HK-2 (cell line): ENCODE measurements around the gene BTBD9.
"Not testable (repeated sequence)": the region's sequence is repeated elsewhere in the genome, so short reads cannot be mapped to it uniquely, and the experiment has no call there.

Experiments
- DNase-seq: peaks from one replicate; pipeline ENCODE4 v3.0.0-alpha.2; 2018; ENCODE audit not compliant: unreplicated experiment

Gene BTBD9

GRCh38 chr6:38432079-38432478 is 207.7 kb downstream of the BTBD9 start:
- no peak for DNase-seq

- DNase-seq: no peak
Measured at GRCh38 chr6:38429546-38429945, 210.2 kb downstream of the BTBD9 start.

- no peak for DNase-seq
Measured at GRCh38 chr6:38427492-38428210, 212.1 kb downstream of the BTBD9 start.

- DNase-seq: not testable (repeated sequence)
Measured at GRCh38 chr6:38425788-38426488, 213.8 kb downstream of the BTBD9 start.

GRCh38 chr6:38423746-38424145 is 216.0 kb downstream of the BTBD9 start:
- DNase-seq: no peak

GRCh38 chr6:38420207-38420606 is 219.5 kb downstream of the BTBD9 start:
- DNase-seq: no peak

- no peak for DNase-seq
Measured at GRCh38 chr6:38417521-38417920, 222.2 kb downstream of the BTBD9 start.

GRCh38 chr6:38415231-38416005 is 224.3 kb downstream of the BTBD9 start:
- no peak for DNase-seq

GRCh38 chr6:38413102-38413800 is 226.5 kb downstream of the BTBD9 start:
- DNase-seq: no peak

GRCh38 chr6:38407192-38407591 is 232.5 kb downstream of the BTBD9 start:
- no peak for DNase-seq

GRCh38 chr6:38406096-38406495 is 233.6 kb downstream of the BTBD9 start:
- DNase-seq: no peak

GRCh38 chr6:38404900-38405556 is 234.7 kb downstream of the BTBD9 start:
- no peak for DNase-seq

GRCh38 chr6:38404355-38404754 is 235.4 kb downstream of the BTBD9 start:
- DNase-seq: no peak

- DNase-seq: no peak
Measured at GRCh38 chr6:38403548-38403947, 236.2 kb downstream of the BTBD9 start.

- DNase-seq: no peak
Measured at GRCh38 chr6:38400764-38401163, 239.0 kb downstream of the BTBD9 start.

- DNase-seq: no peak
Measured at GRCh38 chr6:38400101-38400500, 239.6 kb downstream of the BTBD9 start.

GRCh38 chr6:38396209-38396608 is 243.5 kb downstream of the BTBD9 start:
- DNase-seq: no peak

- no peak for DNase-seq
Measured at GRCh38 chr6:38393986-38394385, 245.7 kb downstream of the BTBD9 start.

- no peak for DNase-seq
Measured at GRCh38 chr6:38391626-38392579, 247.8 kb downstream of the BTBD9 start.

GRCh38 chr6:38391206-38391605 is 248.5 kb downstream of the BTBD9 start:
- no peak for DNase-seq
